Thymus (tissue), 11 donors: Measurements from ENCODE around the gene UBE2G1. TPM values are rescaled to one million over a fixed set of nuclear protein-coding genes. Genes with fewer than 3 reads are reported as not detected.
A peak's percentile ranks its signal among the peaks of the same experiment; 100 is the strongest.
"Not testable (repeated sequence)": the region's sequence is repeated elsewhere in the genome, so short reads cannot be mapped to it uniquely, and the experiment has no call there.

Experiments used
- DNase-seq, 9 donors: peaks; one replicate each; pipeline ENCODE4 v3.0.0-alpha.2; 2013; ENCODE audit warnings: low spot score in 9 of 9, low read depth in 6 of 9, missing footprints in 1 of 9
- H3K27ac ChIP-seq, 2 donors: one replicate each; pipeline ENCODE4 v1.5.1; 2013; ENCODE audit warnings: control low read depth in 1 of 2, low read depth in 1 of 2, low read length in 1 of 2, mild to moderate bottlenecking in 1 of 2, moderate library complexity in 1 of 2
- H3K27me3 ChIP-seq, 2 donors: one replicate each; pipeline ENCODE4 v1.5.1; 2013; ENCODE audit warnings: low read length in 1 of 2; ENCODE audit not compliant: control insufficient read depth in 2 of 2, insufficient read depth in 1 of 2
- H3K36me3 ChIP-seq, 2 donors: one replicate each; pipeline ENCODE4 v1.5.1; 2013; ENCODE audit warnings: low read length in 1 of 2, mild to moderate bottlenecking in 1 of 2, moderate library complexity in 1 of 2; ENCODE audit not compliant: control insufficient read depth in 2 of 2, insufficient read depth in 2 of 2
- H3K4me1 ChIP-seq, 2 donors: one replicate each; pipeline ENCODE4 v1.5.1; 2013; ENCODE audit warnings: low read length in 2 of 2; ENCODE audit not compliant: control insufficient read depth in 2 of 2, insufficient read depth in 2 of 2
- H3K4me3 ChIP-seq, 2 donors: one replicate each; pipeline ENCODE4 v1.5.1; 2013; ENCODE audit warnings: low read length in 2 of 2, control low read depth in 1 of 2, mild to moderate bottlenecking in 1 of 2
- H3K9me3 ChIP-seq, 2 donors: one replicate each; pipeline ENCODE4 v1.5.1; 2013; ENCODE audit warnings: low read length in 1 of 2, mild to moderate bottlenecking in 1 of 2; ENCODE audit not compliant: control insufficient read depth in 2 of 2, insufficient read depth in 1 of 2
- whole genome bisulfite sequencing: extraction: QIAGEN DNeasy Blood & Tissue Kit; methylation state at CpG from one replicate; pipeline ENCODE4 v1.1.7; 2013; 5-methylcytosine and 5-hydroxymethylcytosine counted together
- polyA plus RNA-seq: library from polyadenylated mRNA; stranded (reverse); fragments of 200-250 nt; gene quantifications from one replicate; pipeline ENCODE4 v1.2.3, GENCODE V29; 2013
- total RNA-seq: library from RNA; stranded (reverse); fragments of 120-200 nt; gene quantifications from one replicate; pipeline ENCODE4 v1.2.4, GENCODE V29; 2013
- donor health status: healthy.

UBE2G1 gene
- total and polyA plus RNA-seq, 2 donors = 19.5 to 31.8 TPM

GRCh38 chr17:4350214-4350613 is 16.3 kb downstream of the UBE2G1 start:
- H3K4me3 ChIP-seq, H3K9me3 ChIP-seq, H3K27me3 ChIP-seq, H3K27ac ChIP-seq, H3K4me1 ChIP-seq, H3K36me3 ChIP-seq, DNase-seq: not testable (repeated sequence)
- 99% methylated on average over 2 of the region's 2 CpGs for WGBS

- Histone ChIP-seq H3K27ac (no peak overlapping the region), H3K36me3 (no peaks in the 10 kb centered on the region), H3K4me3 (no peak overlapping the region), H3K27me3 (no peaks in the 10 kb centered on the region), H3K4me1 (no peaks in the 10 kb centered on the region), H3K9me3 (no peaks in the 10 kb centered on the region)
- WGBS = 98% methylated on average over 2 of the region's 2 CpGs
- DNase-seq = no peak
Observed at GRCh38 chr17:4345581-4346252, 20.8 kb downstream of the UBE2G1 start.

- H3K4me3 ChIP-seq = no peak overlapping the region
- peaks cover 1% of the 10 kb centered on the region in 2 donors for H3K4me1 ChIP-seq
- no peaks in the 10 kb centered on the region for H3K9me3 ChIP-seq
- H3K27ac ChIP-seq = no peak overlapping the region
- H3K36me3 ChIP-seq = no peaks in the 10 kb centered on the region
- no peak for DNase-seq
- no peaks in the 10 kb centered on the region for H3K27me3 ChIP-seq
- 91% methylated on average over 1 of the region's 1 CpG for WGBS
Observed at GRCh38 chr17:4344926-4345325, 21.5 kb downstream of the UBE2G1 start.

DNA sequence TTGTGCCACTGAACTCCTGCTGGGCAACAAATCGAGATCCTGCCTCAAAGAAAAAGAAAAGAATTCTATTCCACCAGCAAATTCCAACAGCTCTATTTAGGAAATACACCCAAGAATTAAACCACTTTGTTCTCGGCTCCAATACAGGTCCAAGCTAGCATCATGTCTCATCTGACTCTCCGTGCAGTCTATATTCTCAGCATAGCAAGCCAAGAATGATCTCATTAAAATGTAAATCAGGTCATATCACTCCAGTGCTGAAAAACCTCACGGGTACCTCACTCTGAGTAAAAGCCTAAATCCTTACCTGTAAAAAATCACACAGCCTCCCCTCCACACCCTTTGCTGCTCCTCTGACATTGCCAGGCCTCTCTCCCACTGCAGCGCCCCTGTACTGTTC is 23.9 kb downstream of the UBE2G1 start:
- Histone ChIP-seq H3K27ac (no peak overlapping the region), H3K36me3 (no peaks in the 10 kb centered on the region), H3K4me1 (peaks cover 3 to 4% of the 10 kb centered on the region in 2 donors), H3K4me3 (no peak overlapping the region), H3K9me3 (no peaks in the 10 kb centered on the region), H3K27me3 (no peaks in the 10 kb centered on the region)
- 84% methylated on average over 5 of the region's 5 CpGs for whole genome bisulfite sequencing
- no peak for DNase-seq

- no peaks in the 10 kb centered on the region for H3K36me3 ChIP-seq
- H3K27me3 ChIP-seq = no peaks in the 10 kb centered on the region
- no peak overlapping the region for H3K4me3 ChIP-seq
- peaks cover 3 to 4% of the 10 kb centered on the region in 2 donors for H3K4me1 ChIP-seq
- no peak for DNase-seq
- H3K9me3 ChIP-seq = no peaks in the 10 kb centered on the region
- 97% methylated on average over 4 of the region's 4 CpGs for WGBS
- H3K27ac ChIP-seq = no peak overlapping the region
Observed at GRCh38 chr17:4341616-4341977, 24.9 kb downstream of the UBE2G1 start.

DNA sequence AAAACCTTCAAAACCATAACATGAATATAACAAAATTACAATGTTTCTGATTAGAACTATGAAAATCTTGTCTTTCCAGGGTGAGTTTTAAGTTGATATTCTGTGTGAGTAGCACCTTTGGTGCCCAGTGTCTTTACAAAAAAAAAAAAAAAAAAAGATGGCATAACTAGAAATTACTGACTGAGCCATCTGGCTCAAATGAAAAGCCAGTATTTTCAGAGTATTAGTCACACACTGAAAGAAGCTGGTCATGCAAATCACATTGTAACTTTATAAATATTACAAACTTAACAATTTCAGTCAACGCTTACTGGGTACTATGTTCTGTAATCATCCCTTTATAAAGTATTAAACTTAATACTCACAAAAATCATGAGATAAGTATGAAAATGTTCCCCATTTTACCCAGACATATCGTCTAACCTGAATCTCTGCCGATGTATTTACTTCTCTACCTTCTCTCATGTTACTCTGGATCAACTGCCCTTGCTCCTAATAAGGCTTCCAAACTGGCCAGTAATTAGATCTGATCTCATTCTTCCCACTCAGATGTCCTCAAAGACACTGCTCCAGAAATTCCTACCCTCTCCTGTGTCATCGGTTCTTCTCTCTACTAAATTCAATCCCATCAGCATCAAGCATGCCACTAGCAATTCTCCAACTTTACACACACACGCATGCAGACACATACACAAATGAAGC is 25.4 kb downstream of the UBE2G1 start:
- peaks cover 3 to 4% of the 10 kb centered on the region in 2 donors for H3K4me1 ChIP-seq
- WGBS = 84% methylated on average over 5 of the region's 5 CpGs
- no peaks in the 10 kb centered on the region for H3K9me3 ChIP-seq
- DNase-seq = no peak
- H3K4me3 ChIP-seq = no peak overlapping the region
- no peaks in the 10 kb centered on the region for H3K27me3 ChIP-seq
- no peak overlapping the region for H3K27ac ChIP-seq
- no peaks in the 10 kb centered on the region for H3K36me3 ChIP-seq

DNA sequence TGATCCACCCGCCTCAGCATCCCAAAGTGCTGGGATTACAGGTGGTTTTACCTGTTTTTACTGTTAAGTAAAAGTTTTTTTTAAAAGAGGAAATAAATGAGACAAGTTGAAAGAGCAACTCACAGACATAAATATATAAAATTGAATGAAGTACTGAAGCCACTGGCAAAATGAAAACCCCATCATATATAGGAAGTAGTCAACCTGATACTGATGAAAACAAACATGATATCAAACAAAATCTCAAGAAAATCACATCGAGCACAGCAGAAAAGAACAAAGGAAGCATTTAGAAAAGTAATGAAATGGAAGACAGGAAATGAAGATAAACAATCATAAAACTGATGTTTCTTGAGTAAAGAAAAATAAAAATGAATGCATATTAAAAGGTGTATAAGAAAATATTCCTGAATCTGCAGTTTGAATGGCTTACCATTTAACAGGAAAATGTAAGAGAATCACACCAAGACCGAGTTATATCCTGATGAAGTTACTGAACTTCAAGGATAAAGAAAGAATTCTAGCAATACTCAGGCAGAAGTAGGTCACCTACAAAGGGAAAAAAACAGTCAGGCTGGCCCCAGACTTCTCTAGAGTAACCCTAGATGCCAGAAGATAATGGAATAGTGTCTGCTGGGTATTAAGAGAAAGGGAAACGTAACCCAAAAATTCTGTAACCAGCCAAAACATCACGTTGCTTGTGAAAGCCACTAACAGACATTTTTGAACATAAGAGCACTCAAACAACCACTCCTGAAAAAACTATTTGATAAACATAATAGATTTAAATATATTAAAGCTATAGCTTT is 31.5 kb downstream of the UBE2G1 start:
- Histone ChIP-seq H3K36me3 (peaks cover 0 to 4% of the 10 kb centered on the region in 2 donors), H3K9me3 (no peaks in the 10 kb centered on the region), H3K4me3 (no peak overlapping the region), H3K27me3 (no peaks in the 10 kb centered on the region), H3K27ac (peak overlapping the region; percentile 56 to 68), H3K4me1 (peaks cover 9 to 13% of the 10 kb centered on the region in 2 donors)
- DNase-seq = peak in 7 of 9 donors; percentile 16 to 55 (median 17)
- WGBS = 45% methylated on average over 5 of the region's 5 CpGs

- 95% methylated on average over 6 of the region's 6 CpGs for WGBS
- DNase-seq = no peak
- Histone ChIP-seq H3K9me3 (no peaks in the 10 kb centered on the region), H3K36me3 (peaks cover 0 to 4% of the 10 kb centered on the region in 2 donors), H3K27me3 (no peaks in the 10 kb centered on the region), H3K4me1 (peaks cover 6 to 10% of the 10 kb centered on the region in 2 donors), H3K4me3 (no peak overlapping the region), H3K27ac (no peak overlapping the region)
Observed at GRCh38 chr17:4334332-4334731, 32.1 kb downstream of the UBE2G1 start.

- Histone ChIP-seq H3K4me3 (no peak overlapping the region), H3K36me3 (peaks cover 0 to 4% of the 10 kb centered on the region in 2 donors), H3K27ac (no peak overlapping the region), H3K27me3 (no peaks in the 10 kb centered on the region), H3K4me1 (peaks cover 6 to 10% of the 10 kb centered on the region in 2 donors), H3K9me3 (no peaks in the 10 kb centered on the region)
- WGBS = over 99% methylated on average over 9 of the region's 9 CpGs
- no peak for DNase-seq
Observed at GRCh38 chr17:4333041-4333440, 33.4 kb downstream of the UBE2G1 start.
